Measurements from ENCODE around the gene ZNF148. TPM values are rescaled to one million over a fixed set of nuclear protein-coding genes. Genes with fewer than 3 reads are reported as not detected.
"Not testable (repeated sequence)": the region's sequence is repeated elsewhere in the genome, so short reads cannot be mapped to it uniquely, and the experiment has no call there.

The ZNF148 gene
- total and polyA plus RNA-seq, 8 donors: 3.1 to 109 (median 10.6) TPM

GRCh38 chr3:125410922-125411321, 35.8 kb upstream of the ZNF148 start:
- H3K27ac ChIP-seq: no peak overlapping the region
- no peaks in the 10 kb centered on the region for H3K9me3 ChIP-seq
- DNase-seq: no peak
- H3K27me3 ChIP-seq: no peaks in the 10 kb centered on the region
- no peaks in the 10 kb centered on the region for H3K4me1 ChIP-seq
- whole genome bisulfite sequencing, 5 donors: 88 to 93% (median 91%) methylated on average over 6 of the region's 6 CpGs
- no peaks in the 10 kb centered on the region for H3K36me3 ChIP-seq
- H3K4me3 ChIP-seq: no peak overlapping the region
- intact Hi-C loops (cut with DNase I; ENCODE audit: low total_unique reads): no loop called here
- no peak for TF ChIP-seq POLR2AphosphoS5 (IDR thresholded peaks at IDR 0.05)
- TF ChIP-seq CTCF (IDR thresholded peaks at IDR 0.05): no peak
- TF ChIP-seq EP300 (IDR thresholded peaks at IDR 0.05): no peak
- TF ChIP-seq POLR2A (IDR thresholded peaks at IDR 0.05): no peak

GRCh38 chr3:125406070-125406469, 30.9 kb upstream of the ZNF148 start:
- no peaks in the 10 kb centered on the region for H3K27me3 ChIP-seq
- no peaks in the 10 kb centered on the region for H3K36me3 ChIP-seq
- no peak overlapping the region for H3K27ac ChIP-seq
- H3K9me3 ChIP-seq: no peaks in the 10 kb centered on the region
- intact Hi-C loops (cut with DNase I; ENCODE audit: low total_unique reads): no loop called here
- 74 to 95% (median 90%) methylated on average over 2 of the region's 2 CpGs for WGBS, 5 donors
- H3K4me3 ChIP-seq: no peak overlapping the region
- no peak for DNase-seq
- TF ChIP-seq EP300 (IDR thresholded peaks at IDR 0.05) (no peak), POLR2A (IDR thresholded peaks at IDR 0.05) (no peak), CTCF (IDR thresholded peaks at IDR 0.05) (no peak), POLR2AphosphoS5 (IDR thresholded peaks at IDR 0.05) (no peak)
- no peaks in the 10 kb centered on the region for H3K4me1 ChIP-seq

- 92 to 96% (median 94%) methylated on average over 4 of the region's 4 CpGs for WGBS, 5 donors
- H3K4me3 ChIP-seq; H3K4me1 ChIP-seq; intact Hi-C loops (cut with DNase I; ENCODE audit: low total_unique reads); H3K27ac ChIP-seq; DNase-seq; H3K36me3 ChIP-seq; H3K9me3 ChIP-seq; H3K27me3 ChIP-seq: not testable (repeated sequence)
Observed at GRCh38 chr3:125405515-125405914, 30.4 kb upstream of the ZNF148 start.

- Histone ChIP-seq H3K27me3 (no peaks in the 10 kb centered on the region), H3K27ac (no peak overlapping the region), H3K4me1 (no peaks in the 10 kb centered on the region), H3K4me3 (no peak overlapping the region), H3K9me3 (no peaks in the 10 kb centered on the region), H3K36me3 (no peaks in the 10 kb centered on the region)
- DNase-seq: no peak
- WGBS, 5 donors: 76 to 95% (median 86%) methylated on average over 2 of the region's 2 CpGs
- no peak for TF ChIP-seq EP300 (IDR thresholded peaks at IDR 0.05)
- no peak for TF ChIP-seq POLR2AphosphoS5 (IDR thresholded peaks at IDR 0.05)
- no peak for TF ChIP-seq POLR2A (IDR thresholded peaks at IDR 0.05)
- TF ChIP-seq CTCF (IDR thresholded peaks at IDR 0.05): no peak
- intact Hi-C loops (cut with DNase I; ENCODE audit: low total_unique reads): no loop called here
Observed at GRCh38 chr3:125403789-125404188, 28.7 kb upstream of the ZNF148 start.

- H3K36me3 ChIP-seq: no peaks in the 10 kb centered on the region
- WGBS, 5 donors: 70 to 93% (median 80%) methylated on average over 2 of the region's 2 CpGs
- H3K4me3 ChIP-seq: no peak overlapping the region
- H3K4me1 ChIP-seq: no peaks in the 10 kb centered on the region
- no peak for DNase-seq
- intact Hi-C loops (cut with DNase I; ENCODE audit: low total_unique reads): no loop called here
- TF ChIP-seq POLR2AphosphoS5 (IDR thresholded peaks at IDR 0.05): no peak
- TF ChIP-seq POLR2A (IDR thresholded peaks at IDR 0.05): no peak
- no peak for TF ChIP-seq CTCF (IDR thresholded peaks at IDR 0.05)
- no peak for TF ChIP-seq EP300 (IDR thresholded peaks at IDR 0.05)
- no peaks in the 10 kb centered on the region for H3K9me3 ChIP-seq
- H3K27me3 ChIP-seq: no peaks in the 10 kb centered on the region
- H3K27ac ChIP-seq: no peak overlapping the region
Observed at GRCh38 chr3:125402639-125403038, 27.5 kb upstream of the ZNF148 start.

Measured in stomach (tissue), 9 donors.